Esophagus squamous epithelium (tissue), 4 donors: ENCODE results near the gene RTN4RL1.

Experiments
- CTCF ChIP-seq, 6 experiments: fragments of 450-650 bp in 4 of 6; fragments of 200-600 bp in 2 of 6; sonication (generic) in 2 of 6; IDR thresholded peaks; one replicate each; pipeline ENCODE4 v1.5.1; 2016 to 2019; ENCODE audit warnings: antibody characterized with exemption in 6 of 6, mild to moderate bottlenecking in 4 of 6, moderate library complexity in 4 of 6
- POLR2A ChIP-seq, 4 donors: fragments of 450-650 bp; IDR thresholded peaks; one replicate each; pipeline ENCODE4 v1.6.1; 2017; ENCODE audit warnings: antibody characterized with exemption in 4 of 4, mild to moderate bottlenecking in 4 of 4, moderate library complexity in 3 of 4

- no peak for TF ChIP-seq CTCF (IDR thresholded peaks at IDR 0.05)
- TF ChIP-seq POLR2A (IDR thresholded peaks at IDR 0.05) = no peak
These were observed 38.2 kb downstream of the RTN4RL1 start for GRCh38 chr17:1986783-1987451.
